ENCODE data around the gene GRID2IP. TPM values are rescaled to one million over a fixed set of nuclear protein-coding genes. Genes with fewer than 3 reads are reported as not detected.
A peak's percentile ranks its signal among the peaks of the same experiment; 100 is the strongest.

Gene GRID2IP
- total RNA-seq, 2 experiments from 2014 or later, result 0.21 TPM; not detected in 1

- no peak for ATAC-seq
- Mint-ChIP-seq H3K4me3 (no peak overlapping the region), H3K27me3 (ENCODE audit: low read depth) (peaks cover 3% of the 10 kb centered on the region), H3K36me3 (ENCODE audit: low read depth) (no peaks in the 10 kb centered on the region), H3K4me1 (ENCODE audit: low read depth) (peaks cover 9% of the 10 kb centered on the region), H3K27ac (no peak overlapping the region), H3K9me3 (ENCODE audit: insufficient read depth) (no peaks in the 10 kb centered on the region)
- peak; percentile 34 for DNase-seq
- POLR2A ChIA-PET, result interaction anchor here (0.6 to 1.6 kb wide), 3 partner anchors 19 to 43 kb away, joined by 3 to 5 read pairs (median 3); partner anchors contain the start of gene ZDHHC4
- CTCF ChIA-PET, result interaction anchor here (0.5 to 2.9 kb wide), 16 partner anchors 11 to 63 kb away, joined by 3 to 32 read pairs (median 3); partner anchors contain the start of gene ZDHHC4
Observed at GRCh38 chr7:6558837-6559236, 7.6 kb upstream of the GRID2IP start.

- ATAC-seq (no peak), DNase-seq (no peak)
- CTCF ChIA-PET, result no interaction called here
- Mint-ChIP-seq H3K4me1 (ENCODE audit: low read depth) (peaks cover 6% of the 10 kb centered on the region), H3K4me3 (no peak overlapping the region), H3K36me3 (ENCODE audit: low read depth) (no peaks in the 10 kb centered on the region), H3K9me3 (ENCODE audit: insufficient read depth) (no peaks in the 10 kb centered on the region), H3K27ac (no peak overlapping the region), H3K27me3 (ENCODE audit: low read depth) (peaks cover 3% of the 10 kb centered on the region)
- POLR2A ChIA-PET, result no interaction called here
Observed at GRCh38 chr7:6556196-6556595, 4.9 kb upstream of the GRID2IP start.

DNA sequence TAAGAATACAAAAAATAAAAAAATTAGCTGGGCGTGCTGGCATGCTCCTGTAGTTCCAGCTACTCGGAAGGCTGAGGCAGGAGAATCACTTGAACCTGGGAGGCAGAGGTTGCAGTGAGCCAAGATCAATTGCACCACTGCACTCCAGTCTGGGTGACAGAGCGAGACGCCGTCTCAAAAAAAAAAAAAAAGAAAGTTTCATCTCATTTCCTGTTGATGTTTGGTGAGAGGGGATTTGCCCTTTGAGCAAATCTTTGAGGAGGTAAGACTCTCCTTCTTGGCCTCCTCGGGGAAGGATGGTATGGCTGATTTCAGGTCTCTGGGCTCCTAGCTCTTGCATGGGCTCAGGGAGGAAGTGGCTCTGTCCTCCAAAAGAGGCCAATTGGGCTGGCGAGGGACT, 3.6 kb upstream of the GRID2IP start:
- DNase-seq (no peak), ATAC-seq (peak; percentile 28)
- peaks cover 6% of the 10 kb centered on the region for H3K4me1 Mint-ChIP-seq (ENCODE audit: low read depth)
- CTCF ChIA-PET, result interaction anchor here (0.8 to 1.7 kb wide), 4 partner anchors 20 to 39 kb away, joined by 3 to 5 read pairs (median 4); partner anchors contain the start of gene INTS15
- no peaks in the 10 kb centered on the region for H3K9me3 Mint-ChIP-seq (ENCODE audit: insufficient read depth)
- H3K27me3 Mint-ChIP-seq (ENCODE audit: low read depth), result peaks cover 2% of the 10 kb centered on the region
- H3K36me3 Mint-ChIP-seq (ENCODE audit: low read depth), result no peaks in the 10 kb centered on the region
- H3K4me3 Mint-ChIP-seq, result peak overlapping the region; percentile 34
- H3K27ac Mint-ChIP-seq, result peak overlapping the region; percentile 82
- POLR2A ChIA-PET, result interaction anchor here (0.9 kb wide), 1 partner anchor 21 kb away, joined by 3 read pairs; no protein-coding TSS in a partner anchor

- no peaks in the 10 kb centered on the region for H3K36me3 Mint-ChIP-seq (ENCODE audit: low read depth)
- no peak for ATAC-seq
- no peak for DNase-seq
- H3K27me3 Mint-ChIP-seq (ENCODE audit: low read depth), result no peaks in the 10 kb centered on the region
- H3K4me1 Mint-ChIP-seq (ENCODE audit: low read depth), result peaks cover 11% of the 10 kb centered on the region
- ChIA-PET POLR2A (interaction anchor here (1.1 kb wide), 1 partner anchor 1012 kb away, joined by 4 read pairs; no protein-coding TSS in a partner anchor), CTCF (interaction anchor here (1.6 kb wide), 1 partner anchor 37 kb away, joined by 5 read pairs; the partner anchor contains the start of gene INTS15)
- H3K27ac Mint-ChIP-seq, result no peak overlapping the region
- H3K9me3 Mint-ChIP-seq (ENCODE audit: insufficient read depth), result no peaks in the 10 kb centered on the region
- no peak overlapping the region for H3K4me3 Mint-ChIP-seq
Observed at GRCh38 chr7:6553448-6554044, 2.3 kb upstream of the GRID2IP start.

- POLR2A ChIA-PET, result no interaction called here
Observed at GRCh38 chr7:6547400-6547799, 3.9 kb downstream of the GRID2IP start.

GRCh38 chr7:6546498-6547251, 4.6 kb downstream of the GRID2IP start:
- no peak overlapping the region for H3K4me3 Mint-ChIP-seq
- no peak overlapping the region for H3K27ac Mint-ChIP-seq
- no peak for DNase-seq
- H3K36me3 Mint-ChIP-seq (ENCODE audit: low read depth), result no peaks in the 10 kb centered on the region
- H3K27me3 Mint-ChIP-seq (ENCODE audit: low read depth), result peaks cover 2% of the 10 kb centered on the region
- H3K4me1 Mint-ChIP-seq (ENCODE audit: low read depth), result peaks cover 14% of the 10 kb centered on the region
- POLR2A ChIA-PET, result no interaction called here
- no peaks in the 10 kb centered on the region for H3K9me3 Mint-ChIP-seq (ENCODE audit: insufficient read depth)
- ATAC-seq, result no peak
- CTCF ChIA-PET, result no interaction called here

More at GRCh38 chr7:6547400-6547799, 3.9 kb downstream of the GRID2IP start:
- CTCF ChIA-PET, result interaction anchor here (1.5 kb wide), 1 partner anchor 11 kb away, joined by 6 read pairs; no protein-coding TSS in a partner anchor
- no peaks in the 10 kb centered on the region for H3K9me3 Mint-ChIP-seq (ENCODE audit: insufficient read depth)
- no peaks in the 10 kb centered on the region for H3K36me3 Mint-ChIP-seq (ENCODE audit: low read depth)
- no peak overlapping the region for H3K27ac Mint-ChIP-seq
- no peak overlapping the region for H3K4me3 Mint-ChIP-seq
- peaks cover 14% of the 10 kb centered on the region for H3K4me1 Mint-ChIP-seq (ENCODE audit: low read depth)
- peaks cover 2% of the 10 kb centered on the region for H3K27me3 Mint-ChIP-seq (ENCODE audit: low read depth)
- ATAC-seq (no peak), DNase-seq (no peak)

DNA sequence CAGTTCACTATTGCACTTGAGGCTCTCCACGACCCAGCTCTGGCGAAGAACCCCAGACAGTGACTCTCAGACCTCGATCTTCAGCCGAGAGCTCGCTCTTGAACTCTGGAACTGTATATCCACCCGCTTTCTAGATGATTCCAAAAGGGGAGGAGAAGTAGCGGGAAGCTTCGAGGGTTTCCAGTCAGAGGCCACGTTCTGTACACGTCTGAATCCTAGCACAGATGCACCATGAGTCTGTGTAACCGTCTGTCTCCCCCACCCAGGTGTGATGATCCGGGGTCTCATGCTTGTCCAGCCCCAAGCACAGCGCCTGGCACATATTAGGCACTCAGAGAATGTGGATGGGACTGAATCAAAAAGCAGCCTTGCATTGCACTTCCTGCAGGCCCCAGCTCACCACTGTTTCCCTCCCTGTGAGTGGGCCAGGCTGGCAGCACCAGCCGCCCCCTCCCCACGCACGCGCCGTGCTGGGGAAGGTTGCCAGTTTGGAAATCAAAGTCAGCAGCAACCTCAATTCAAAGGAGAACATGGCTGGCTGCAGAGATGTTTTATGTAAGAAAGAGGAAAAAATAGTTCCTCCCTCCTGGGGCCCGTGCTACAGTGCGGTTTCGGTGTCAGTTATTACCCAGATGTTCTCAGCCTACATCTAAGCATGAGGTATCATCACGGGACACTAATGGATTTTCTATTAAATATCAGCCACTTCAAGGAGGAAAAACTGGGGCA, 5.7 kb downstream of the GRID2IP start:
- Mint-ChIP-seq H3K27me3 (ENCODE audit: low read depth) (peaks cover 2% of the 10 kb centered on the region), H3K36me3 (ENCODE audit: low read depth) (no peaks in the 10 kb centered on the region), H3K4me3 (no peak overlapping the region), H3K9me3 (ENCODE audit: insufficient read depth) (no peaks in the 10 kb centered on the region), H3K27ac (no peak overlapping the region), H3K4me1 (ENCODE audit: low read depth) (peaks cover 14% of the 10 kb centered on the region)
- ChIA-PET POLR2A (no interaction called here), CTCF (no interaction called here)
- DNase-seq (no peak), ATAC-seq (no peak)

- Mint-ChIP-seq H3K9me3 (ENCODE audit: insufficient read depth) (no peaks in the 10 kb centered on the region), H3K4me3 (no peak overlapping the region), H3K27ac (no peak overlapping the region), H3K27me3 (ENCODE audit: low read depth) (peaks cover 7% of the 10 kb centered on the region), H3K36me3 (ENCODE audit: low read depth) (no peaks in the 10 kb centered on the region), H3K4me1 (ENCODE audit: low read depth) (peaks cover 10% of the 10 kb centered on the region)
- ATAC-seq, result no peak
- ChIA-PET POLR2A (no interaction called here), CTCF (no interaction called here)
- DNase-seq, result no peak
Observed at GRCh38 chr7:6542368-6542767, 8.9 kb downstream of the GRID2IP start.

GRCh38 chr7:6536262-6537260, 14.7 kb downstream of the GRID2IP start:
- peaks cover 11% of the 10 kb centered on the region for H3K4me1 Mint-ChIP-seq (ENCODE audit: low read depth)
- ATAC-seq (peak; percentile 27), DNase-seq (no peak)
- no peak overlapping the region for H3K4me3 Mint-ChIP-seq
- no peaks in the 10 kb centered on the region for H3K36me3 Mint-ChIP-seq (ENCODE audit: low read depth)
- H3K9me3 Mint-ChIP-seq (ENCODE audit: insufficient read depth), result no peaks in the 10 kb centered on the region
- H3K27ac Mint-ChIP-seq, result no peak overlapping the region
- ChIA-PET CTCF (no interaction called here), POLR2A (no interaction called here)
- H3K27me3 Mint-ChIP-seq (ENCODE audit: low read depth), result peaks cover 11% of the 10 kb centered on the region

DNA sequence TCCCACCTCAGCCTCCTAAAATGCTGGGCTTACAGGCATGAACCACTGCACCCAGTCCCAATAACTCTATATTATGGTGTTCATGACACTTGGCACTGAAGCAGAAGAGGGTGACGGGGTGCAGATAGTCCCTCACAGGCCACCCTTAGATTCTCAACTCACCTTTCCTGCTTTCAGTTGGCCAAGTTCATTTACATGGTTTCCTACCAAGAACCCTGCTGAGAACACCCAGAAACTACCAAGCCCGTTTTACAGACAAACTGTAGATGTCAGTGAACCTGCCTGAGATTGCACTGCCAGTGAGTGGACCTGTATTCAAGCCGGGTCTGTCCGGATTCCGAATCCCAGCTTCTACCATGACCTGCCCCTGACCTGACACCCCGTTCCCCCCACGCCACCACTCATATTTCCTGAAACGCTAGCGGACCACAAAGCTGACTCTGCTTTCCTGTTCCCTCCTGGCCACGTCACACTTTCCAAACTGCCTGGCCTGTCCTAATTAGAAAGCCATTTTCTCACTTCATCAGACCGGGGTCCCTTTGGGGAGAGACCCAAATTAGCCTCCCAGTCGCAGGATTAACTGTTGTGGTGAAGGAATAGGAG, 17.3 kb downstream of the GRID2IP start:
- H3K36me3 Mint-ChIP-seq (ENCODE audit: low read depth), result no peaks in the 10 kb centered on the region
- H3K9me3 Mint-ChIP-seq (ENCODE audit: insufficient read depth), result no peaks in the 10 kb centered on the region

More for the DNA sequence above, 17.3 kb downstream of the GRID2IP start:
- DNase-seq, result peak; percentile 47
- ATAC-seq, result no peak
- Mint-ChIP-seq H3K27ac (peak overlapping the region; percentile 2), H3K4me3 (no peak overlapping the region), H3K27me3 (ENCODE audit: low read depth) (peaks cover 17% of the 10 kb centered on the region), H3K4me1 (ENCODE audit: low read depth) (peaks cover 21% of the 10 kb centered on the region)
- ChIA-PET CTCF (interaction anchor here (1.0 to 1.5 kb wide), 2 partner anchors 15 to 25 kb away, joined by 3 to 6 read pairs; no protein-coding TSS in a partner anchor), POLR2A (no interaction called here)
